Vagina (tissue), 2 donors: Measurements from ENCODE around the gene TENM4.

Experiments used
- POLR2A ChIP-seq, 2 donors: fragments of 450-650 bp; IDR thresholded peaks; one replicate each; pipeline ENCODE4 v1.6.1; 2017; ENCODE audit warnings: antibody characterized with exemption in 2 of 2, mild to moderate bottlenecking in 2 of 2, moderate library complexity in 2 of 2
- POLR2AphosphoS5 ChIP-seq, 2 donors: sonication (generic); formaldehyde crosslinking; IDR thresholded peaks; one replicate each; pipeline ENCODE4 v1.9.0; 2017; ENCODE audit warnings: antibody characterized with exemption in 2 of 2, mild to moderate bottlenecking in 2 of 2, low read depth in 1 of 2; ENCODE audit not compliant: insufficient read depth in 1 of 2
- TF ChIP-seq, protein P1 (sequence below), 3 experiments: fragments of 450-650 bp in 2 of 3; fragments of 200-600 bp in 1 of 3; sonication (generic) in 1 of 3; IDR thresholded peaks; one replicate each; pipeline ENCODE4 v1.5.1; 2017 to 2019; ENCODE audit warnings: antibody characterized with exemption in 3 of 3, mild to moderate bottlenecking in 2 of 3, moderate library complexity in 2 of 3

DNA sequence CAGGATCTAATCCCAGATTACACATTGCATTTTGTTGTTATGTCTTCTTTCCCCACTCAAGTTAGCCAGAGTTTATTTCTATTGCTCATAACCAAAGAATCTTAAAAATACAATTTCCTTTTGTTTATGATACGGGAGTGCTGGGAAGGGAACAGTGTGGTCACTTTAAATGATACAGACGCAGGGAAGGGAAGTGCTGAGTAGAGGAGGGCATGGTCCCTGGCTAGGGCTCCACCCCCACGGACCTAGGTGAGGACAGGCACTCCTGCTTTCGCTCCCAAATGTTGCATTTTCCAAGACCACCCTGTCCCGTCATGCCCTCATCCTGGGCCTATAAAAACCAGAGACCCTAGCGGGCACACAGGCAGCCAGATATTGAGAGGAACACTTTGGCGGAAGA is 835.5 kb downstream of the TENM4 start:
- TF ChIP-seq, protein P1, sequence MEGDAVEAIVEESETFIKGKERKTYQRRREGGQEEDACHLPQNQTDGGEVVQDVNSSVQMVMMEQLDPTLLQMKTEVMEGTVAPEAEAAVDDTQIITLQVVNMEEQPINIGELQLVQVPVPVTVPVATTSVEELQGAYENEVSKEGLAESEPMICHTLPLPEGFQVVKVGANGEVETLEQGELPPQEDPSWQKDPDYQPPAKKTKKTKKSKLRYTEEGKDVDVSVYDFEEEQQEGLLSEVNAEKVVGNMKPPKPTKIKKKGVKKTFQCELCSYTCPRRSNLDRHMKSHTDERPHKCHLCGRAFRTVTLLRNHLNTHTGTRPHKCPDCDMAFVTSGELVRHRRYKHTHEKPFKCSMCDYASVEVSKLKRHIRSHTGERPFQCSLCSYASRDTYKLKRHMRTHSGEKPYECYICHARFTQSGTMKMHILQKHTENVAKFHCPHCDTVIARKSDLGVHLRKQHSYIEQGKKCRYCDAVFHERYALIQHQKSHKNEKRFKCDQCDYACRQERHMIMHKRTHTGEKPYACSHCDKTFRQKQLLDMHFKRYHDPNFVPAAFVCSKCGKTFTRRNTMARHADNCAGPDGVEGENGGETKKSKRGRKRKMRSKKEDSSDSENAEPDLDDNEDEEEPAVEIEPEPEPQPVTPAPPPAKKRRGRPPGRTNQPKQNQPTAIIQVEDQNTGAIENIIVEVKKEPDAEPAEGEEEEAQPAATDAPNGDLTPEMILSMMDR (IDR thresholded peaks at IDR 0.05), result no peak
- TF ChIP-seq POLR2A (IDR thresholded peaks at IDR 0.05), result no peak
- no peak for TF ChIP-seq POLR2AphosphoS5 (IDR thresholded peaks at IDR 0.05; ENCODE audit: insufficient read depth in 1 of 2, low read depth in 1 of 2)
